Endothelial cell of umbilical vein (primary cell): ENCODE results near the gene VSIR. TPM values are rescaled to one million over a fixed set of nuclear protein-coding genes. Genes with fewer than 3 reads are reported as not detected.

ENCODE experiments used
- BruUV-seq: library from RNA; stranded (reverse); fragments of 400-500 nt; replicated peaks from 2 replicates; lab custom pipeline; 2021; lab: Mats Ljungman, UMichigan
- CTCF ChIA-PET: fragments of 300-600, 350-600 bp; sonication (Branson Sonifier 250); formaldehyde crosslinking; loops from one replicate; lab custom pipeline; 2021; ENCODE audit warnings: antibody characterized with exemption, inconsistent platforms; lab: Charles Lee
- POLR2A ChIA-PET: fragments of 300-600, 350-600 bp; sonication (Branson Sonifier 250); formaldehyde crosslinking; loops from one replicate; lab custom pipeline; 2021; ENCODE audit warnings: antibody characterized with exemption, inconsistent platforms; lab: Charles Lee
- DNase-seq: peaks from one replicate; pipeline ENCODE4 v3.0.0-alpha.2; 2011; ENCODE audit warnings: low read depth, low spot score
- FAIRE-seq: peaks from 2 replicates; lab custom pipeline; 2011; peaks lifted over from hg19 to GRCh38; lab: Jason Lieb, UNC
- H2AFZ ChIP-seq: 2 replicates; pipeline ENCODE4 v1.6.0; 2012; ENCODE audit warnings: low read depth, low read length, control low read depth, inconsistent platforms
- H3K27ac ChIP-seq: 2 replicates; pipeline ENCODE4 v1.5.1; 2011; ENCODE audit warnings: low read depth, mild to moderate bottlenecking, control low read depth, low read length, moderate library complexity; ENCODE audit not compliant: insufficient read depth
- H3K27me3 ChIP-seq, 2 experiments: 2 replicates each; pipeline versions ENCODE4 v1.6.0 to v1.6.1; 2011; ENCODE audit warnings: low read length in 2 of 2, mixed read lengths in 1 of 2; ENCODE audit not compliant: control insufficient read depth in 2 of 2, insufficient read depth in 2 of 2
- H3K36me3 ChIP-seq, 2 experiments: 2 replicates in 1 of 2; 3 replicates in 1 of 2; pipeline ENCODE4 v1.5.1; 2011; ENCODE audit warnings: low read length in 2 of 2, mild to moderate bottlenecking in 1 of 2, moderate library complexity in 1 of 2; ENCODE audit not compliant: control insufficient read depth in 2 of 2, insufficient read depth in 2 of 2; ENCODE audit errors: extremely low read depth in 1 of 2
- H3K4me1 ChIP-seq: 3 replicates; pipeline ENCODE4 v1.5.1; 2011; ENCODE audit warnings: mild to moderate bottlenecking, low read length; ENCODE audit not compliant: control insufficient read depth, insufficient read depth; ENCODE audit errors: extremely low read depth
- H3K4me2 ChIP-seq: 2 replicates; pipeline ENCODE4 v1.6.1; 2011; ENCODE audit warnings: low read length, control low read depth, mixed read lengths; ENCODE audit not compliant: insufficient read depth
- H3K4me3 ChIP-seq, 3 experiments: fragments of 200-600 bp in 1 of 3; sonication (generic), shearing (Covaris generic) in 1 of 3; replicated peaks in 1 of 3; 2 replicates each; pipeline ENCODE4 v1.5.1; 2011 to 2016; ENCODE audit warnings: control low read depth in 3 of 3, low read length in 3 of 3, mild to moderate bottlenecking in 2 of 3, inconsistent platforms in 1 of 3, low read depth in 1 of 3, moderate library complexity in 1 of 3; ENCODE audit not compliant: insufficient read depth in 1 of 3
- H3K79me2 ChIP-seq: 2 replicates; pipeline ENCODE4 v1.6.0; 2012; ENCODE audit warnings: low read length, inconsistent platforms; ENCODE audit not compliant: control insufficient read depth, insufficient read depth
- H3K9ac ChIP-seq: replicated peaks from 2 replicates; pipeline ENCODE3; 2011; ENCODE audit warnings: low read length, control low read depth; ENCODE audit not compliant: insufficient read depth; ENCODE audit errors: extremely low read depth
- H3K9me1 ChIP-seq: replicated peaks from 3 replicates; pipeline ENCODE4 v1.6.0; 2011; ENCODE audit warnings: mild to moderate bottlenecking, low read length; ENCODE audit not compliant: control insufficient read depth, insufficient read depth; ENCODE audit errors: extremely low read depth
- H3K9me3 ChIP-seq: replicated peaks from 2 replicates; pipeline ENCODE4 v1.5.1; 2012; ENCODE audit warnings: low read length, inconsistent platforms; ENCODE audit not compliant: control insufficient read depth, insufficient read depth
- H4K20me1 ChIP-seq: replicated peaks from 2 replicates; pipeline ENCODE3; 2011; ENCODE audit warnings: mild to moderate bottlenecking, low read length; ENCODE audit not compliant: control insufficient read depth, insufficient read depth; ENCODE audit errors: extremely low read depth
- CTCF ChIP-seq, 2 donors: IDR thresholded peaks; 1 replicate in 1 of 2; 2 replicates in 1 of 2; pipeline ENCODE4 v1.5.1; 2011; ENCODE audit warnings: low read length in 2 of 2, mild to moderate bottlenecking in 2 of 2, moderate library complexity in 2 of 2, control low read depth in 1 of 2, inconsistent platforms in 1 of 2, low read depth in 1 of 2; ENCODE audit not compliant: insufficient read depth in 1 of 2; ENCODE audit errors: extremely low read depth in 1 of 2
- EZH2 ChIP-seq: IDR thresholded peaks from 2 replicates; pipeline ENCODE4 v1.6.1; 2012; ENCODE audit warnings: borderline replicate concordance, low read depth, mild to moderate bottlenecking, moderate library complexity, low read length, inconsistent platforms; ENCODE audit not compliant: severe bottlenecking
- FOS ChIP-seq: IDR thresholded peaks from 2 replicates; pipeline ENCODE4 v1.6.1; 2011; ENCODE audit warnings: mild to moderate bottlenecking, low read length, moderate library complexity, borderline replicate concordance; ENCODE audit not compliant: insufficient read depth
- GATA2 ChIP-seq: IDR thresholded peaks from 2 replicates; pipeline ENCODE4 v1.7.0; 2011; ENCODE audit warnings: low read depth, mild to moderate bottlenecking, moderate library complexity, mixed read lengths, low read length; ENCODE audit not compliant: insufficient read length, insufficient read depth
- JUN ChIP-seq: IDR thresholded peaks from 2 replicates; pipeline ENCODE4 v1.6.1; 2011; ENCODE audit warnings: borderline replicate concordance, low read depth; ENCODE audit not compliant: insufficient read length, insufficient read depth
- MAX ChIP-seq: IDR thresholded peaks from 2 replicates; pipeline ENCODE4 v1.6.1; 2011; ENCODE audit not compliant: insufficient read depth, insufficient read length
- MYC ChIP-seq: IDR thresholded peaks from one replicate; pipeline ENCODE4 v1.6.1; 2011; ENCODE audit warnings: mild to moderate bottlenecking, low read depth, low read length
- POLR2A ChIP-seq: IDR thresholded peaks from 2 replicates; pipeline ENCODE4 v1.6.1; 2012; ENCODE audit warnings: low read depth, mild to moderate bottlenecking, control low read depth, low read length
- POLR2AphosphoS5 ChIP-seq: IDR thresholded peaks from 2 replicates; pipeline ENCODE4 v1.6.1; 2012; ENCODE audit warnings: low read depth, mild to moderate bottlenecking, control low read depth, low read length, moderate library complexity; ENCODE audit not compliant: insufficient read depth
- dilution Hi-C: fragments of 300-500 bp; cut with MboI; formaldehyde crosslinking; loops from one replicate; pipeline ENCODE4 v1.15.0; 2019; ENCODE audit warnings: low sequenced_read_pairs; ENCODE audit not compliant: extremely low pct_ligation_motif_present
- intact Hi-C: fragments of 100-400 bp; cut with micrococcal nuclease; formaldehyde crosslinking; loops from one replicate; pipeline ENCODE4 v1.10.0; 2022
- polyA plus RNA-seq, 4 experiments: library from polyadenylated mRNA; depleted of rRNA in 3 of 4; stranded (reverse) in 3 of 4; unstranded in 1 of 4; fragments of >200 nt; gene quantifications; 2 replicates each; pipeline versions ENCODE4 v1.2.1 to v1.2.3, GENCODE V29; 2011 to 2012; ENCODE audit warnings: missing spikeins in 1 of 4
- total RNA-seq: library from RNA; stranded (reverse); gene quantifications from 2 replicates; pipeline ENCODE4 v1.2.3, GENCODE V29; 2021

The VSIR gene
- total and polyA plus RNA-seq, 2 donors (not counting 3 experiments of a cell fraction or from before 2014, with no cell fraction given) = 4.9 to 6.3 TPM

- Histone ChIP-seq H4K20me1 (no peaks in the 10 kb centered on the region), H3K36me3 (no peaks in the 10 kb centered on the region), H3K27ac (no peak overlapping the region), H3K9ac (no peak overlapping the region), H3K79me2 (no peaks in the 10 kb centered on the region), H3K9me1 (no peaks in the 10 kb centered on the region), H3K4me2 (no peak overlapping the region), H3K4me3 (no peak overlapping the region), H3K4me1 (no peaks in the 10 kb centered on the region), H2AFZ (no peak overlapping the region), H3K9me3 (no peaks in the 10 kb centered on the region), H3K27me3 (peaks cover 6 to 9% of the 10 kb centered on the region in 2 experiments)
- DNase-seq = no peak
- FAIRE-seq = no peak
- POLR2A ChIA-PET = interaction anchor here (1.2 kb wide), 1 partner anchor 11 kb away, joined by 3 read pairs; no protein-coding TSS in a partner anchor
- CTCF ChIA-PET = no interaction called here
- intact Hi-C loops = no loop called here
- dilution Hi-C loops = no loop called here
- no TSS peak for BruUV-seq
- TF ChIP-seq EZH2 (no peak), MYC (no peak), CTCF (IDR thresholded peaks at IDR 0.05; ENCODE audit: extremely low read depth in 1 of 2, insufficient read depth in 1 of 2, low read depth in 1 of 2, low read length in 2 of 2) (no peak), POLR2AphosphoS5 (no peak), GATA2 (no peak), JUN (no peak), MAX (no peak), POLR2A (no peak), FOS (no peak)
Measured at GRCh38 chr10:71754562-71754961, 18.8 kb downstream of the VSIR start.
